ENCODE measurements around the gene DCLRE1C.
"Not testable (repeated sequence)": the region's sequence is repeated elsewhere in the genome, so short reads cannot be mapped to it uniquely, and the experiment has no call there.

DCLRE1C gene

GRCh38 chr10:14945108-14945507, 8.8 kb downstream of the DCLRE1C start:
- DNase-seq (ENCODE audit: low spot score): no peak

GRCh38 chr10:14942950-14943338, 11.0 kb downstream of the DCLRE1C start:
- DNase-seq (ENCODE audit: low spot score): not testable (repeated sequence)

- not testable (repeated sequence) for DNase-seq (ENCODE audit: low spot score)
Observed at GRCh38 chr10:14942147-14942949, 11.5 kb downstream of the DCLRE1C start.

GRCh38 chr10:14938971-14939370, 14.9 kb downstream of the DCLRE1C start:
- DNase-seq (ENCODE audit: low spot score): not testable (repeated sequence)

- DNase-seq (ENCODE audit: low spot score): no peak
Observed at GRCh38 chr10:14936584-14936983, 17.3 kb downstream of the DCLRE1C start.

- no peak for DNase-seq (ENCODE audit: low spot score)
Observed at GRCh38 chr10:14930610-14931009, 23.3 kb downstream of the DCLRE1C start.

- DNase-seq (ENCODE audit: low spot score): no peak
Observed at GRCh38 chr10:14926722-14927416, 27.0 kb downstream of the DCLRE1C start.

GRCh38 chr10:14926061-14926470, 27.8 kb downstream of the DCLRE1C start:
- no peak for DNase-seq (ENCODE audit: low spot score)

GRCh38 chr10:14925268-14925667, 28.6 kb downstream of the DCLRE1C start:
- DNase-seq (ENCODE audit: low spot score): no peak

- DNase-seq (ENCODE audit: low spot score): no peak
Observed at GRCh38 chr10:14924013-14924412, 29.9 kb downstream of the DCLRE1C start.

GRCh38 chr10:14918964-14919363, 34.9 kb downstream of the DCLRE1C start:
- no peak for DNase-seq (ENCODE audit: low spot score)

GRCh38 chr10:14917827-14918226, 36.1 kb downstream of the DCLRE1C start:
- no peak for DNase-seq (ENCODE audit: low spot score)

GRCh38 chr10:14916600-14916999, 37.3 kb downstream of the DCLRE1C start:
- no peak for DNase-seq (ENCODE audit: low spot score)

GRCh38 chr10:14911801-14912200, 42.1 kb downstream of the DCLRE1C start:
- DNase-seq (ENCODE audit: low spot score): no peak

GRCh38 chr10:14910953-14911352, 42.9 kb downstream of the DCLRE1C start:
- DNase-seq (ENCODE audit: low spot score): no peak

GRCh38 chr10:14909101-14909500, 44.8 kb downstream of the DCLRE1C start:
- DNase-seq (ENCODE audit: low spot score): no peak

GRCh38 chr10:14907591-14907990, 46.3 kb downstream of the DCLRE1C start:
- DNase-seq (ENCODE audit: low spot score): not testable (repeated sequence)

- DNase-seq (ENCODE audit: low spot score): no peak
Observed at GRCh38 chr10:14906765-14907164, 47.1 kb downstream of the DCLRE1C start.

- no peak for DNase-seq (ENCODE audit: low spot score)
Observed at GRCh38 chr10:14905890-14906289, 48.0 kb downstream of the DCLRE1C start.

GRCh38 chr10:14904864-14905263, 49.0 kb downstream of the DCLRE1C start:
- no peak for DNase-seq (ENCODE audit: low spot score)

- peak; percentile 11 for DNase-seq (ENCODE audit: low spot score)
Observed at GRCh38 chr10:14904316-14904732, 49.6 kb downstream of the DCLRE1C start.

- no peak for DNase-seq (ENCODE audit: low spot score)
Observed at GRCh38 chr10:14891151-14891550, 62.7 kb downstream of the DCLRE1C start.

GRCh38 chr10:14889318-14889717, 64.6 kb downstream of the DCLRE1C start:
- no peak for DNase-seq (ENCODE audit: low spot score)
